AG04450 (cell line): Measurements from ENCODE around the gene SND1. TPM values are rescaled to one million over a fixed set of nuclear protein-coding genes. Genes with fewer than 3 reads are reported as not detected.

Experiments used
- CTCF ChIA-PET: fragments of 300-600, 350-600 bp; formaldehyde crosslinking; extraction: SDS; loops from one replicate; lab custom pipeline; 2022; ENCODE audit warnings: antibody characterized with exemption, inconsistent platforms; lab: Charles Lee
- POLR2A ChIA-PET: fragments of 350-600 bp; formaldehyde crosslinking; extraction: SDS; loops from one replicate; lab custom pipeline; 2021; ENCODE audit warnings: antibody characterized with exemption, inconsistent platforms; lab: Yijun Ruan, JAX
- DNase-seq: peaks from one replicate; pipeline ENCODE4 v3.0.0-alpha.2; 2011; ENCODE audit warnings: low read depth, low spot score
- H3K27ac ChIP-seq: one replicate; pipeline ENCODE4 v1.5.1; 2012; ENCODE audit warnings: low read depth, low read length, control low read depth
- H3K27me3 ChIP-seq: one replicate; pipeline ENCODE4 v1.6.0; 2012; ENCODE audit warnings: low read length; ENCODE audit not compliant: control insufficient read depth, insufficient read depth
- H3K4me3 ChIP-seq: 2 replicates; pipeline ENCODE4 v1.5.1; 2011; ENCODE audit warnings: mild to moderate bottlenecking, low read depth, low read length, control low read depth
- H3K9me3 ChIP-seq: 2 replicates; pipeline ENCODE4 v1.5.1; 2012; ENCODE audit warnings: low read length; ENCODE audit not compliant: control insufficient read depth, insufficient read depth
- CTCF ChIP-seq: IDR thresholded peaks from 2 replicates; pipeline ENCODE4 v1.5.1; 2011; ENCODE audit warnings: low read depth, low read length, control low read depth, inconsistent platforms
- polyA plus RNA-seq: library from polyadenylated mRNA; depleted of rRNA; stranded (reverse); fragments of >200 nt; gene quantifications from 2 replicates; pipeline ENCODE4 v1.2.3, GENCODE V29; 2011

SND1 gene
- polyA plus RNA-seq, 1 experiment = 247 TPM

GRCh38 chr7:127761196-127761595 lies 109.2 kb downstream of the SND1 start:
- CTCF ChIA-PET = no interaction called here

GRCh38 chr7:127764681-127765080 lies 112.7 kb downstream of the SND1 start:
- Histone ChIP-seq H3K27me3 (no peaks in the 10 kb centered on the region), H3K27ac (no peak overlapping the region), H3K9me3 (no peaks in the 10 kb centered on the region), H3K4me3 (no peak overlapping the region)
- no peak for DNase-seq
- ChIA-PET POLR2A (no interaction called here), CTCF (interaction anchor here (0.8 kb wide), 1 partner anchor 444 kb away, joined by 4 read pairs; no protein-coding TSS in a partner anchor)
- no peak for TF ChIP-seq CTCF

More at GRCh38 chr7:127761196-127761595, 109.2 kb downstream of the SND1 start:
- Histone ChIP-seq H3K27me3 (no peaks in the 10 kb centered on the region), H3K27ac (no peak overlapping the region), H3K9me3 (no peaks in the 10 kb centered on the region), H3K4me3 (no peak overlapping the region)
- no peak for DNase-seq
- no peak for TF ChIP-seq CTCF
- POLR2A ChIA-PET = no interaction called here

GRCh38 chr7:127765150-127765549 lies 113.2 kb downstream of the SND1 start:
- TF ChIP-seq CTCF = no peak
- ChIA-PET POLR2A (no interaction called here), CTCF (interaction anchor here (0.5 to 0.8 kb wide), 2 partner anchors 255 to 444 kb away, joined by 3 to 4 read pairs; no protein-coding TSS in a partner anchor)
- no peak overlapping the region for H3K27ac ChIP-seq
- DNase-seq = no peak
- H3K9me3 ChIP-seq = no peaks in the 10 kb centered on the region
- H3K4me3 ChIP-seq = no peak overlapping the region
- H3K27me3 ChIP-seq = no peaks in the 10 kb centered on the region

DNA sequence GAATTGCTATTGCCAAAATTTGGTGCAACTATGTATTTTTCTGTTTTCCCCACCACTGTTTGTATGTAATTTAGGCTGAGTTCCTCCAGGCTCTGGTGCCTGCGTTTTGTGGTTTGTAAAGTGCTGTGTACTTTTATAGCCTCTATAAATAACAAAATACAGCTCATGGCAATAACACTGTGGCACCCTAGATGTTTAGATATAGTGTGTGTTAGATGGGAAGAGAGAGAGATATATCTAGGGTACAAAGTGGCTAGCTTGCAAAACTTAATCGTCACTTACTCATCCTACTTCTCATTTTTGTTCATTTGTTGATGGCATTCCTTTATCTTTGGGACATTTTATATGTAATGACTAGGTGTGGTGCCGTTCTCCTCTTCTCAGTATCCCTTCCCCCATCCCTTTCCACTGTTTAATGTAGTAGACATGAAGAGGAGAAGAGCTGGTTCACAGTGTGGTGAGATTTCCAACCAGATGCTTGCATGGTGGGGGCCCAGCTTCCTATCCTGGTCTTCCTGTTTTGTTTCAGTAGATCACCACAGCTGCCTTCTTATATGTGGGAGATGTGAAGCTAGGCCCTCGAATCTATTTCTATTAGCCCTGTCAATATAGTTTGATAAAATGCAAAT lies 115.0 kb downstream of the SND1 start:
- CTCF ChIA-PET = no interaction called here
- H3K27ac ChIP-seq = no peak overlapping the region
- POLR2A ChIA-PET = no interaction called here
- no peaks in the 10 kb centered on the region for H3K27me3 ChIP-seq
- no peak overlapping the region for H3K4me3 ChIP-seq
- DNase-seq = no peak
- no peaks in the 10 kb centered on the region for H3K9me3 ChIP-seq
- no peak for TF ChIP-seq CTCF

DNA sequence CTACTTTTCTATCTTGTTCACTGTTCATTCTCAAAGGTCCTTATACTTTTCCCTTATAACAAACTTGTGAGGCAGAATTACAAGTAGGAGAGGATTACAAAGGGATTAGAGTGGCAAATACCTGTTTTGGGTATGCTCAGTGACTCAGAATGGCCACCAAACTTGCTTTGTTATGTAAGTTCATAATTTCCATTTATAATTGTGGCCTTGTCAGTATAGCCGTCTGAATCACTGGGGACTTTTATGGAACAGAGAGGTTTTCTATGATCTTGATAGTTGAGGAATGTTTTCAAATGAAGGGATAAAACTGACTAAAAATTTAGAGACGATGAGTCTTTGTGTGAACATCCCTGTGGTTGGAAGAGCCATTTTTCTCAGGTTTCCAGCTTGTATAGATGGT lies 116.2 kb downstream of the SND1 start:
- Histone ChIP-seq H3K4me3 (no peak overlapping the region), H3K27me3 (no peaks in the 10 kb centered on the region), H3K27ac (no peak overlapping the region), H3K9me3 (no peaks in the 10 kb centered on the region)
- ChIA-PET POLR2A (no interaction called here), CTCF (no interaction called here)
- no peak for DNase-seq
- no peak for TF ChIP-seq CTCF
